MM.1S (cell line): ENCODE measurements around the gene RPS6KC1.

Experiments
- CTCF ChIP-seq: fragments of 300-600 bp; sonication (generic); IDR thresholded peaks from 2 replicates; pipeline ENCODE4 v1.5.1; 2016; ENCODE audit warnings: antibody characterized with exemption, low read length, mixed read lengths
- EZH2phosphoT487 ChIP-seq: fragments of 300-600 bp; sonication (generic); IDR thresholded peaks from 2 replicates; pipeline ENCODE4 v1.6.1; 2018; ENCODE audit warnings: antibody characterized with exemption, low read length

DNA sequence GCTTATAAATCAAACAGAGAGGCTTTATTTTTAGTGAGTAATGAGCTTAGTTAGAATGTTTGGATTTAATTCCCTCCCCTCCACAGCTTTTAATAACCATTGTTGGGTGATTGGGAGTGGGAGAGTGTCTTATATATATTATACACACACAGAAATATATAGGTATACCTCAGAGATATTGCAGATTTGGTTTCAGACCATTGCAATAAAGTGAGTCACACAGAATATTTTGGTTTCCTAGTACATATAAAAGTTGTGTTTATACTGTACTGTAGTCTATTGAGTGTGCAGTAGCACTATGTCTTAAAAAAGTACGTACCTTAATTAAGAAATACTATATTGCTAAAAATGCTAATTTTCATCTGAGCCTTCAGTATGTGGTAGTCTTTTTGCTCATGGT is 44.4 kb downstream of the RPS6KC1 start:
- TF ChIP-seq CTCF (no peak), EZH2phosphoT487 (no peak)
